A673 (cell line): ENCODE results near the gene CBY3. TPM values are rescaled to one million over a fixed set of nuclear protein-coding genes. Genes with fewer than 3 reads are reported as not detected.
"Not testable (repeated sequence)": the region's sequence is repeated elsewhere in the genome, so short reads cannot be mapped to it uniquely, and the experiment has no call there.

Experiments used
- BruUV-seq: library from RNA; stranded (reverse); fragments of 400-500 nt; replicated peaks from 2 replicates; lab custom pipeline; 2021; lab: Mats Ljungman, UMichigan
- CTCF ChIA-PET: fragments of 300-600 bp; sonication (Branson Sonifier 250); formaldehyde crosslinking; loops from one replicate; lab custom pipeline; 2022; ENCODE audit warnings: antibody characterized with exemption; lab: Charles Lee
- POLR2A ChIA-PET: fragments of 300-600 bp; sonication (Branson Sonifier 250); formaldehyde crosslinking; loops from one replicate; lab custom pipeline; 2022; ENCODE audit warnings: antibody characterized with exemption; ENCODE audit not compliant: low non-redundant PET; lab: Charles Lee
- DNase-seq: peaks from one replicate; pipeline ENCODE4 v3.0.0-alpha.2; 2015; ENCODE audit warnings: low spot score
- H3K27ac ChIP-seq: fragments of 200-600 bp; sonication (generic); 2 replicates; pipeline ENCODE4 v1.5.1; 2016; ENCODE audit warnings: mixed run types, low read depth, mild to moderate bottlenecking, mixed read lengths, antibody characterized with exemption, low read length; ENCODE audit not compliant: poor library complexity, severe bottlenecking
- H3K27me3 ChIP-seq: fragments of 200-600 bp; sonication (generic); replicated peaks from 2 replicates; pipeline ENCODE4 v1.6.1; 2017; ENCODE audit warnings: mixed run types, low read depth, mild to moderate bottlenecking, mixed read lengths, antibody characterized with exemption, low read length; ENCODE audit not compliant: insufficient read depth, poor library complexity
- H3K36me3 ChIP-seq: fragments of 200-600 bp; sonication (generic); 2 replicates; pipeline ENCODE4 v1.6.1; 2016; ENCODE audit warnings: mixed run types, mild to moderate bottlenecking, mixed read lengths, antibody characterized with exemption, low read length; ENCODE audit not compliant: insufficient read depth, poor library complexity, severe bottlenecking
- H3K4me1 ChIP-seq: fragments of 200-600 bp; sonication (generic); 2 replicates; pipeline ENCODE4 v1.6.1; 2017; ENCODE audit warnings: mixed run types, mild to moderate bottlenecking, mixed read lengths, antibody characterized with exemption, low read length; ENCODE audit not compliant: insufficient read depth, poor library complexity, severe bottlenecking
- H3K4me3 ChIP-seq: fragments of 200-600 bp; sonication (generic); 2 replicates; pipeline ENCODE4 v1.5.1; 2016; ENCODE audit warnings: low read depth, mixed run types, mild to moderate bottlenecking, mixed read lengths, low read length; ENCODE audit not compliant: poor library complexity, severe bottlenecking
- H3K9me3 ChIP-seq: fragments of 200-600 bp; sonication (generic); 2 replicates; pipeline ENCODE4 v1.6.1; 2016; ENCODE audit warnings: mixed run types, low read depth, mild to moderate bottlenecking, mixed read lengths, antibody characterized with exemption, low read length; ENCODE audit not compliant: poor library complexity, severe bottlenecking
- EZH2 ChIP-seq: fragments of 200-600 bp; sonication (generic); IDR thresholded peaks from 2 replicates; pipeline ENCODE4 v1.6.1; 2017; ENCODE audit warnings: borderline replicate concordance, low read depth, mild to moderate bottlenecking, mixed read lengths, antibody characterized with exemption, low read length; ENCODE audit not compliant: poor library complexity, severe bottlenecking
- intact Hi-C: fragments of 100-400 bp; cut with micrococcal nuclease; formaldehyde crosslinking; loops from one replicate; pipeline ENCODE4 v1.10.0; 2022; ENCODE audit not compliant: unreplicated experiment
- total RNA-seq: library from RNA; stranded (reverse); gene quantifications from 2 replicates; pipeline ENCODE4 v1.2.3, GENCODE V29; 2021
- TF ChIP-seq, protein P1 (sequence below): fragments of 300-800, 200-600 bp; sonication (generic); conservative IDR thresholded peaks from 2 replicates; pipeline ENCODE4 v1.5.1; 2017; ENCODE audit warnings: low read depth, mild to moderate bottlenecking, antibody characterized with exemption, low read length, moderate library complexity, mixed read lengths

Gene CBY3
- total RNA-seq, 1 experiment from 2014 or later, result not detected

DNA sequence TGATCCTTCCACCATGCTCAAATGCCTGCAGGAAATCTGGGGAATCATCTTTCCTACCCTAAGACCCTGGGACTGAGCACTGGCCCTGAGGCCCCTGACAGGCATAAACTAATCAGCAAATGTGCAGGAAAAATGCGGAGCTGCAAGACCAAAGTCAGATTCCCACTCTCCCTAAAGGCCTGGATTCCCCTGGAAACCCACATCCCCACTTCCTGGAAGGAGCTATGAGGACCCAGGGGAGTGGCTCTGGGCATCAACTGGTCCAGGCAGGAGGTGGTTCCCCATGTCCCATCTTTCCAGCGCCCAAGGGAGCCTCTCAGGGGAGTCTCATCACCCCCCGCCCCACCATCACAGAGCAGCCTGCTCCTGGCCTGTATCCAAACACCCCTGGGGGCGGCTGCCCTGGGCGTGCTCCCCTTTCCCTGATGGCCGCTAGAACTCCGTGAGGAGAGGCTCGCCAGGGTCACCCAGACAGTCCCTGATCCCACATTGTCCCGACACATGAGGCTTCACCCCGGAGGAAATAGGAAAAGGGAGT is 31.6 kb downstream of the CBY3 start:
- H3K4me1 ChIP-seq, H3K9me3 ChIP-seq, POLR2A ChIA-PET, BruUV-seq, H3K27me3 ChIP-seq, DNase-seq, H3K27ac ChIP-seq, H3K4me3 ChIP-seq, CTCF ChIA-PET, H3K36me3 ChIP-seq, intact Hi-C loops: not testable (repeated sequence)

- no TSS peak for BruUV-seq
- H3K36me3 ChIP-seq, result no peaks in the 10 kb centered on the region
- H3K9me3 ChIP-seq, result no peaks in the 10 kb centered on the region
- ChIA-PET CTCF (no interaction called here), POLR2A (no interaction called here)
- H3K4me3 ChIP-seq, result no peak overlapping the region
- H3K4me1 ChIP-seq, result no peaks in the 10 kb centered on the region
- DNase-seq, result no peak
- intact Hi-C loops, result no loop called here
- no peaks in the 10 kb centered on the region for H3K27me3 ChIP-seq
- TF ChIP-seq EZH2, result no peak
- TF ChIP-seq, protein P1, sequence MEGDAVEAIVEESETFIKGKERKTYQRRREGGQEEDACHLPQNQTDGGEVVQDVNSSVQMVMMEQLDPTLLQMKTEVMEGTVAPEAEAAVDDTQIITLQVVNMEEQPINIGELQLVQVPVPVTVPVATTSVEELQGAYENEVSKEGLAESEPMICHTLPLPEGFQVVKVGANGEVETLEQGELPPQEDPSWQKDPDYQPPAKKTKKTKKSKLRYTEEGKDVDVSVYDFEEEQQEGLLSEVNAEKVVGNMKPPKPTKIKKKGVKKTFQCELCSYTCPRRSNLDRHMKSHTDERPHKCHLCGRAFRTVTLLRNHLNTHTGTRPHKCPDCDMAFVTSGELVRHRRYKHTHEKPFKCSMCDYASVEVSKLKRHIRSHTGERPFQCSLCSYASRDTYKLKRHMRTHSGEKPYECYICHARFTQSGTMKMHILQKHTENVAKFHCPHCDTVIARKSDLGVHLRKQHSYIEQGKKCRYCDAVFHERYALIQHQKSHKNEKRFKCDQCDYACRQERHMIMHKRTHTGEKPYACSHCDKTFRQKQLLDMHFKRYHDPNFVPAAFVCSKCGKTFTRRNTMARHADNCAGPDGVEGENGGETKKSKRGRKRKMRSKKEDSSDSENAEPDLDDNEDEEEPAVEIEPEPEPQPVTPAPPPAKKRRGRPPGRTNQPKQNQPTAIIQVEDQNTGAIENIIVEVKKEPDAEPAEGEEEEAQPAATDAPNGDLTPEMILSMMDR, result no peak
- H3K27ac ChIP-seq, result no peak overlapping the region
Measured at GRCh38 chr5:179648410-179648809, 32.4 kb downstream of the CBY3 start.

DNA sequence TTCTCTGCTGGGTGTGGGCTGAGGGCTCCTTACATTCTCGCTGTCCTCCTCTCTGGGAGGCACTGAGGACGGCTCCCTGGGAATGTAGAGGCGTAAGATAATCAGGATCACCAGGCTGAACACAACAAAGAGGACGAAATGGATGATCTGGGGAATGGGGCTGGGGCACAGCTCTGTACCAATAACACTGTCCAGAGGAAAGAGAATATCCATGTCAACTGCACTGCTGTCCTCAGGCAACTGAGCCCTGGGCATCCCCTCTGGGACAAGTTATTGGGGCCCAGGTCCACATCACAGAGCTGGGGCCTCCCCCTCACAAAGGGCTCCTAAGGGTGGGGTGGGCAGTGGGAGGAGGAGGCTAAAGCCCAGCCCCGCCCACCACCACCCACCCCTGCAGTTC is 36.1 kb downstream of the CBY3 start:
- H3K36me3 ChIP-seq, result not testable (repeated sequence)

GRCh38 chr5:179643141-179643920 is 37.5 kb downstream of the CBY3 start:
- H3K4me1 ChIP-seq, H3K36me3 ChIP-seq, DNase-seq, intact Hi-C loops, H3K4me3 ChIP-seq, H3K27me3 ChIP-seq, H3K9me3 ChIP-seq, BruUV-seq, POLR2A ChIA-PET, H3K27ac ChIP-seq: not testable (repeated sequence)
- CTCF ChIA-PET, result interaction anchor here (0.6 kb wide), 1 partner anchor 152 kb away, joined by 3 read pairs; no protein-coding TSS in a partner anchor

More for the DNA sequence above, 36.1 kb downstream of the CBY3 start:
- H3K27ac ChIP-seq, DNase-seq, H3K4me3 ChIP-seq, POLR2A ChIA-PET, CTCF ChIA-PET, H3K27me3 ChIP-seq, intact Hi-C loops, H3K9me3 ChIP-seq, H3K4me1 ChIP-seq, BruUV-seq: not testable (repeated sequence)

- CTCF ChIA-PET, result interaction anchor here (0.6 kb wide), 1 partner anchor 153 kb away, joined by 3 read pairs; no protein-coding TSS in a partner anchor
- H3K36me3 ChIP-seq, H3K27me3 ChIP-seq, H3K9me3 ChIP-seq, intact Hi-C loops, POLR2A ChIA-PET, H3K4me1 ChIP-seq, DNase-seq, BruUV-seq, H3K27ac ChIP-seq, H3K4me3 ChIP-seq: not testable (repeated sequence)
Measured at GRCh38 chr5:179642626-179643025, 38.2 kb downstream of the CBY3 start.

GRCh38 chr5:179641745-179642144 is 39.1 kb downstream of the CBY3 start:
- POLR2A ChIA-PET, H3K4me1 ChIP-seq, intact Hi-C loops, H3K36me3 ChIP-seq, H3K27me3 ChIP-seq, H3K27ac ChIP-seq, H3K4me3 ChIP-seq, DNase-seq, BruUV-seq, CTCF ChIA-PET, H3K9me3 ChIP-seq: not testable (repeated sequence)
